IPS DF 6.9 (cell line): ENCODE data around the gene CORO2B.

ENCODE experiments used
- DNase-seq: peaks from one replicate; pipeline ENCODE4 v3.0.0-alpha.2; 2013; ENCODE audit warnings: low read depth, low spot score
- H3K27ac ChIP-seq: one replicate; pipeline ENCODE4 v1.5.1; 2013; ENCODE audit warnings: low read length, control low read depth
- H3K27me3 ChIP-seq: 2 replicates; pipeline ENCODE4 v1.6.1; 2013; ENCODE audit warnings: mild to moderate bottlenecking, low read length; ENCODE audit not compliant: control insufficient read depth, insufficient read depth
- H3K36me3 ChIP-seq: 2 replicates; pipeline ENCODE4 v1.6.1; 2013; ENCODE audit warnings: low read length; ENCODE audit not compliant: control insufficient read depth, insufficient read depth
- H3K4me1 ChIP-seq: 2 replicates; pipeline ENCODE4 v1.6.1; 2013; ENCODE audit warnings: low read length; ENCODE audit not compliant: control insufficient read depth, insufficient read depth
- H3K4me3 ChIP-seq: 2 replicates; pipeline ENCODE4 v1.5.1; 2013; ENCODE audit warnings: mild to moderate bottlenecking, low read length
- H3K9me3 ChIP-seq: 2 replicates; pipeline ENCODE4 v1.6.1; 2013; ENCODE audit warnings: low read length, inconsistent platforms; ENCODE audit not compliant: control insufficient read depth, insufficient read depth
- WGBS: extraction: QIAGEN DNeasy Blood & Tissue Kit; methylation state at CpG from one replicate; pipeline ENCODE4 v1.1.7; 2013; ENCODE audit warnings: mixed read lengths, missing lambda C conversion rate; ENCODE audit not compliant: insufficient read length, insufficient coverage; 5-methylcytosine and 5-hydroxymethylcytosine counted together

Gene CORO2B

DNA sequence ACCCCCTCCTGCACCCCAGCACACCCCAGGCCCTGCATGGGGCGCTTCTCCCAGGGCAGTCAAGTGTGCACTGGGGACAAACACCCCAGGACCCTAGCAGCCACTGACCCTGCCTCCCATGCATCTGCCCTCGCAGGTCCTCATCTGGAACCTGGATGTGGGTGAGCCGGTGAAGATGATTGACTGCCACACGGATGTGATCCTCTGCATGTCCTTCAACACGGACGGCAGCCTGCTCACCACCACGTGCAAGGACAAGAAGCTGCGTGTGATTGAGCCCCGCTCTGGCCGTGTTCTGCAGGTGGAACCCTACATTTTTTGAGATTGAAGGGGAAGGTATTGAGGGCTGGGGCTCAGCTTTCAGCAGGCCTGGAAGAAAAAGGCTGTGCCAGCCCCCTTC lies 132.6 kb downstream of the CORO2B start:
- Histone ChIP-seq H3K4me3 (no peak overlapping the region), H3K9me3 (no peaks in the 10 kb centered on the region), H3K27ac (no peak overlapping the region), H3K4me1 (no peaks in the 10 kb centered on the region), H3K36me3 (no peaks in the 10 kb centered on the region), H3K27me3 (no peaks in the 10 kb centered on the region)
- DNase-seq = no peak
- no CpG with 5 or more reads among the region's 10 CpGs for WGBS

GRCh38 chr15:68712886-68713285 lies 134.1 kb downstream of the CORO2B start:
- H3K4me3 ChIP-seq = no peak overlapping the region
- no peak overlapping the region for H3K27ac ChIP-seq
- DNase-seq = no peak
- no peaks in the 10 kb centered on the region for H3K4me1 ChIP-seq
- H3K27me3 ChIP-seq = no peaks in the 10 kb centered on the region
- H3K36me3 ChIP-seq = no peaks in the 10 kb centered on the region
- WGBS = no CpG with 5 or more reads among the region's 4 CpGs
- no peaks in the 10 kb centered on the region for H3K9me3 ChIP-seq

DNA sequence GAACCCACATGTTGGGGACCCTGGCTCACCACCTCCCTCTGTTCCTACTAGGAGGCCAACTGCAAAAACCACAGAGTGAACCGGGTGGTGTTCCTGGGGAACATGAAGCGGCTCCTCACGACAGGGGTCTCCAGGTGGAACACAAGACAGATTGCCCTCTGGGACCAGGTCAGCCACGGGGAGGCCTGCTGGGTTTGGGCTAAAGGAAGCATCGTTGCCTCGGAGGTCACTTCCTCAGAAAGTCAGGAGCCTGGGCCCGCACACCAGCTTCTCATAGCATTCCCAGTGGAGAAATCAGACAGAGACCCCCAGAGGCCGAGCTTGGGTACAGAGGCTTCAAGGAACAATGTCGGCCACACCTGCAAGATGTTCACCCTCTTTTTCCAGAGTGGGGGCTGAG lies 135.1 kb downstream of the CORO2B start:
- DNase-seq = no peak
- H3K27me3 ChIP-seq = no peaks in the 10 kb centered on the region
- no peaks in the 10 kb centered on the region for H3K4me1 ChIP-seq
- H3K27ac ChIP-seq = no peak overlapping the region
- no peaks in the 10 kb centered on the region for H3K9me3 ChIP-seq
- H3K4me3 ChIP-seq = no peak overlapping the region
- no CpG with 5 or more reads among the region's 9 CpGs for WGBS
- H3K36me3 ChIP-seq = no peaks in the 10 kb centered on the region

DNA sequence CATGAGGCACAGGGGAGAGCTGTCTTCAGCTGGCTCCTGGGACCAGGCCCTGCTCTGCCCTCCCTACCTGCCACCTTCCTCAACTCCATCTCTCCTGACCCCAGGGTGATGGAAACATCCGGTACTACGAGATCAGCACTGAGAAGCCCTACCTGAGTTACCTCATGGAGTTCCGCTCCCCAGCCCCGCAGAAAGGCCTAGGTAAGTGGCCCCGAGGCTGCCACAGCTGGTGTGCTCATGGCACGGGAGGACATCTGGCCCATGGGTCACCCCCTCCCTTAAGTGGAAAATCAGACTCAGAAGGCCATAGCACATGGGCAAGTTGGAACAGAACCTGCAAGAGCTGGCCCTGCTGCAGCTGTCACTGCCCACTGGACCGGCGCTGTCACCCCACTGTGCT lies 136.3 kb downstream of the CORO2B start:
- H3K4me1 ChIP-seq = no peaks in the 10 kb centered on the region
- H3K27ac ChIP-seq = no peak overlapping the region
- no peaks in the 10 kb centered on the region for H3K36me3 ChIP-seq
- no peaks in the 10 kb centered on the region for H3K9me3 ChIP-seq
- DNase-seq = no peak
- no peaks in the 10 kb centered on the region for H3K27me3 ChIP-seq
- no peak overlapping the region for H3K4me3 ChIP-seq
- WGBS = no CpG with 5 or more reads among the region's 8 CpGs

- no peaks in the 10 kb centered on the region for H3K4me1 ChIP-seq
- no peaks in the 10 kb centered on the region for H3K36me3 ChIP-seq
- H3K9me3 ChIP-seq = no peaks in the 10 kb centered on the region
- no peaks in the 10 kb centered on the region for H3K27me3 ChIP-seq
- no CpG with 5 or more reads among the region's 3 CpGs for WGBS
- no peak for DNase-seq
- no peak overlapping the region for H3K27ac ChIP-seq
- no peak overlapping the region for H3K4me3 ChIP-seq
Measured at GRCh38 chr15:68717951-68718350, 139.2 kb downstream of the CORO2B start.

- Histone ChIP-seq H3K4me3 (no peak overlapping the region), H3K27ac (no peak overlapping the region), H3K4me1 (no peaks in the 10 kb centered on the region), H3K36me3 (no peaks in the 10 kb centered on the region), H3K9me3 (no peaks in the 10 kb centered on the region), H3K27me3 (no peaks in the 10 kb centered on the region)
- DNase-seq = no peak
- no CpG with 5 or more reads among the region's 12 CpGs for WGBS
Measured at GRCh38 chr15:68718468-68718867, 139.7 kb downstream of the CORO2B start.

DNA sequence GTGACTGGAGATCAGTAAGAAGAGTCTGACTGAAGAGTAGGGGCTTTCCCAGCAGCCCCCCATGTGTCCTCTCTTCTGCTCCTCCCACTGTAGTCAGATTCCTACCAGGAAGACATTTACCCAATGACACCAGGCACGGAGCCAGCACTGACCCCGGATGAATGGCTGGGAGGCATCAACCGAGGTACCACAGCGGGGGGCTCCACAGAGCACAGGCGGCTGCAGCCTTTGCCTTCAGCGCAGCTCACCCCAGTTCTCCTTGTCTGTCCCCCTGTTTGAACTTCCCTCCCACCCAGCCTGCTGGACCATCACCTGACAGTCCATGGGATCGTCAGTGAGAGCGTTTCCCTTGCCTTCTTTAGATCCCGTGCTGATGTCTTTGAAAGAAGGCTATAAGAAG lies 140.3 kb downstream of the CORO2B start:
- Histone ChIP-seq H3K9me3 (no peaks in the 10 kb centered on the region), H3K4me1 (no peaks in the 10 kb centered on the region), H3K4me3 (no peak overlapping the region), H3K27ac (no peak overlapping the region), H3K36me3 (no peaks in the 10 kb centered on the region), H3K27me3 (no peaks in the 10 kb centered on the region)
- WGBS = no CpG with 5 or more reads among the region's 9 CpGs
- no peak for DNase-seq

DNA sequence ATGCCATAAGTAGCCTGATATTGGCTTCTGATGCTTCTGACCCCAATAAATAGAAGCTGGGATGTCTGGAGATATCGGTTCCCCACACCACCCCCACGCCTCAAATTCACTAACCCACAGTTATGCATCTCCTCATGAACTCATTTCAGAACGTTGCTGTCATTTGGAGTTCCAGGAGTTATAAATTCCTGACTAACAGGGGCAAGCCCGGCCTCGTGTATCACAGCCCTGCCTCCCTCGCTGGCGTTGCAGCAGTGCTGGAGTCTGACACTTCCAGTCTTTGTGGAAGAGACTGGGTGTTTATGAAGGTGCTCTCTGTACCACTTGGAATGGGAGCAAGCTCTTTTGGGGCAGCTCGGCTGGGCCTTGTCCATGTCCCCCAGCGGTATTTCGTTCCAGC lies 140.9 kb downstream of the CORO2B start:
- no peak for DNase-seq
- Histone ChIP-seq H3K9me3 (no peaks in the 10 kb centered on the region), H3K4me3 (no peak overlapping the region), H3K4me1 (no peaks in the 10 kb centered on the region), H3K27me3 (no peaks in the 10 kb centered on the region), H3K27ac (no peak overlapping the region), H3K36me3 (no peaks in the 10 kb centered on the region)
- WGBS = no CpG with 5 or more reads among the region's 10 CpGs

DNA sequence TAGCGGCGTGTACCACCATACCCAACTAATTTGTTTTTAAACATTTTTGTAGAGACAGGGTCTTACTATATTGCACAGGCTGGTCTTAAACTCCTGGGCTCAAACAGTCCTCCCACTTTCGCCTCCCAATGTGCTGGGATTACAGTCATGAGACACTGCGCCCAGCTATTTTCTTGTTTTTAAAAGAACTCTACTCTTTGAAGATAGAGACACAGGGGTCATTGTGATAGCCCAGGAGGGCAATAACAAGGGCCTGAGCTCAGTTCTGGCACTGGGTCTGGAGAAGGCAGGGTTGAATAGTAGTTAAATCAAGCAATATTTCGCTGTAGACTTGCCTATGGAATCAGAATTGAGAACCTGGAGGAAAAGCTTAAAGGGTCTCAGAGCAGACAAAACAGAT lies 143.1 kb downstream of the CORO2B start:
- Histone ChIP-seq H3K27me3 (no peaks in the 10 kb centered on the region; the same call in 1 of the 2 replicates), H3K36me3 (no peaks in the 10 kb centered on the region), H3K9me3 (no peaks in the 10 kb centered on the region), H3K4me1 (no peaks in the 10 kb centered on the region), H3K27ac (no peak overlapping the region), H3K4me3 (no peak overlapping the region)
- no peak for DNase-seq
- no CpG with 5 or more reads among the region's 5 CpGs for WGBS

DNA sequence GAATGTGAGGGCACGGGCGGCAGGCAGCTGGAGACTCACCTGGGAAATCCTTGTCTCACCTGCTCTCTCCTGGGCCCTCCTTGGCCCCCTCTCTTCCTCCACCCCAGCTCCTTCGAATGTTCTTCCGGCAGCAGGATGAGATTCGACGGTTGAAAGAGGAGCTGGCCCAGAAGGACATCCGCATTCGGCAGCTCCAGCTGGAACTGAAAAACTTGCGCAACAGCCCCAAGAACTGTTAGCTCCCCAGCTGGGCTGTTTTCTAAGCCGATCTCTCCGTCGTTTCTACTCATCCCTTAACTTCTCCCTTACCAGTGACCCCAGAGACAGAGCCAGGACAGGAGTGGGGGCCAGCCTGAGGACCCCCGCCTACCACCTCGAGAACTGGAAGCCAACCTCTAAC lies 146.9 kb downstream of the CORO2B start:
- Histone ChIP-seq H3K27me3 (no peaks in the 10 kb centered on the region; the same call in 1 of the 2 replicates), H3K4me3 (no peak overlapping the region), H3K27ac (no peak overlapping the region), H3K36me3 (no peaks in the 10 kb centered on the region), H3K4me1 (no peaks in the 10 kb centered on the region), H3K9me3 (no peaks in the 10 kb centered on the region)
- no CpG with 5 or more reads among the region's 14 CpGs for WGBS
- DNase-seq = no peak

GRCh38 chr15:68726246-68726645 lies 147.5 kb downstream of the CORO2B start:
- DNase-seq = no peak
- H3K36me3 ChIP-seq = no peaks in the 10 kb centered on the region
- no CpG with 5 or more reads among the region's 9 CpGs for WGBS
- H3K4me3 ChIP-seq = no peak overlapping the region
- no peaks in the 10 kb centered on the region for H3K9me3 ChIP-seq
- H3K27ac ChIP-seq = no peak overlapping the region
- no peaks in the 10 kb centered on the region; the same call in 1 of the 2 replicates for H3K27me3 ChIP-seq
- no peaks in the 10 kb centered on the region for H3K4me1 ChIP-seq
